ENCODE results near the gene FAM168A. TPM values are rescaled to one million over a fixed set of nuclear protein-coding genes. Genes with fewer than 3 reads are reported as not detected.

The FAM168A gene
- total and polyA plus RNA-seq, 9 of the 15 experiments (the other 6 are each of a cell fraction or from before 2014, with no cell fraction given), result 0.44 to 7.2 (median 2.9) TPM

GRCh38 chr11:73622926-73623593 lies 25.1 kb upstream of the FAM168A start:
- Histone ChIP-seq H3K9me3 (replicated peaks; ENCODE audit: control insufficient read depth, insufficient read depth, low read depth, low read length) (no peaks in the 10 kb centered on the region), H2AFZ (ENCODE audit: low read depth, low read length) (no peak overlapping the region), H3K27me3 (ENCODE audit: control insufficient read depth in 2 of 2, insufficient read depth in 2 of 2, low read length in 2 of 2) (peaks cover 2 to 5% of the 10 kb centered on the region in 2 experiments; a peak in 2 of 5 replicates), H3K9ac (ENCODE audit: insufficient read depth in 1 of 2, low read depth in 2 of 2, low read length in 2 of 2) (no peak overlapping the region), H3K4me3 (no peak overlapping the region), H3K9me1 (ENCODE audit: control insufficient read depth, insufficient read depth, low read length) (no peaks in the 10 kb centered on the region), H3K27ac (ENCODE audit: extremely low read depth, low read depth, low read length) (no peak overlapping the region), H4K20me1 (replicated peaks; ENCODE audit: control insufficient read depth, insufficient read depth, low read length) (no peaks in the 10 kb centered on the region), H3K36me3 (ENCODE audit: control insufficient read depth, insufficient read depth, low read length) (no peaks in the 10 kb centered on the region), H3K4me2 (ENCODE audit: insufficient read depth, low read length) (no peak overlapping the region), H3K4me1 (replicated peaks in 1 of 2; ENCODE audit: control insufficient read depth in 2 of 2, insufficient read depth in 2 of 2, low read length in 2 of 2) (peaks cover 0 to 5% of the 10 kb centered on the region in 2 experiments; a peak in 2 of 5 replicates), H3K79me2 (ENCODE audit: control insufficient read depth, insufficient read depth, low read length) (no peaks in the 10 kb centered on the region)
- DNase-seq (ENCODE audit: extremely low read depth in 1 of 4, low spot score in 3 of 4) (no peak), FAIRE-seq (no peak), ATAC-seq (no peak)
- in situ Hi-C loops (cut with MboI) (no loop called here), intact Hi-C loops (cut with micrococcal nuclease) (no loop called here)
- TF ChIP-seq MGA (IDR thresholded peaks at IDR 0.05) (no peak), BHLHE40 (IDR thresholded peaks at IDR 0.05; ENCODE audit: low read length) (0 out of 2 replicates have a peak, but pooled peaks have one; percentile 4), FOSL1 (tag; conservative IDR thresholded peaks at IDR 0.05) (0 out of 2 replicates have a peak, but pooled peaks have one; percentile 32), JUND (IDR thresholded peaks at IDR 0.05; ENCODE audit: borderline replicate concordance, low read depth, low read length) (no peak), JUND (tag; IDR thresholded peaks at IDR 0.05; ENCODE audit: borderline replicate concordance, low read depth, low read length) (peak; percentile 32; the same call in 1 of the 3 replicates), ATF3 (IDR thresholded peaks at IDR 0.05) (peak; percentile 12; the same call in 1 of the 2 replicates), ATF3 (CRISPR knock-in tag; conservative IDR thresholded peaks at IDR 0.05) (no peak)
- CTCF ChIA-PET (ENCODE audit: low intra/inter-chr PET ratio), result interaction anchor here (0.7 kb wide), 1 partner anchor 136 kb away, joined by 4 read pairs; no protein-coding TSS in a partner anchor
- POLR2A ChIA-PET, result no interaction called here
- no TSS peak for BruUV-seq (replicated peaks)
- 3% methylated on average over 4 of the region's 4 CpGs for WGBS (ENCODE audit: insufficient coverage, low coverage, missing lambda C conversion rate)
